Sigmoid colon (tissue), 7 donors: ENCODE measurements around the gene PTPRF. TPM values are rescaled to one million over a fixed set of nuclear protein-coding genes. Genes with fewer than 3 reads are reported as not detected.

Experiments used
- DNase-seq: peaks from one replicate; pipeline ENCODE4 v3.0.0-alpha.2; 2019
- H3K27ac ChIP-seq, 4 donors: fragments of 200-600 bp; sonication (generic); one replicate each; pipeline ENCODE4 v1.5.1; 2016 to 2019; ENCODE audit warnings: mild to moderate bottlenecking in 1 of 4
- H3K27me3 ChIP-seq, 3 donors: fragments of 200-600 bp; sonication (generic); one replicate each; pipeline ENCODE4 v1.5.1; 2019; ENCODE audit warnings: mild to moderate bottlenecking in 1 of 3
- H3K36me3 ChIP-seq, 4 donors: fragments of 200-600 bp; sonication (generic); one replicate each; pipeline ENCODE4 v1.5.1; 2016 to 2019
- H3K4me1 ChIP-seq, 4 donors: fragments of 200-600 bp; sonication (generic); one replicate each; pipeline ENCODE4 v1.5.1; 2017 to 2019
- H3K4me3 ChIP-seq, 4 donors: fragments of 200-600 bp; sonication (generic); one replicate each; pipeline ENCODE4 v1.5.1; 2017 to 2019; ENCODE audit warnings: mild to moderate bottlenecking in 2 of 4, moderate library complexity in 1 of 4
- H3K9me3 ChIP-seq, 4 donors: fragments of 200-600 bp in 3 of 4; sonication (generic) in 3 of 4; one replicate each; pipeline versions ENCODE4 v1.5.1 to v1.6.1; 2013 to 2019
- EP300 ChIP-seq, 4 donors: sonication (generic); formaldehyde crosslinking; IDR thresholded peaks; one replicate each; pipeline ENCODE4 v1.6.1; 2017; ENCODE audit warnings: antibody characterized with exemption in 4 of 4
- POLR2A ChIP-seq, 2 donors: fragments of 450-650 bp; IDR thresholded peaks; one replicate each; pipeline ENCODE4 v1.6.1; 2016; ENCODE audit warnings: antibody characterized with exemption in 2 of 2, mild to moderate bottlenecking in 2 of 2, moderate library complexity in 2 of 2
- POLR2AphosphoS5 ChIP-seq, 4 donors: sonication (generic); formaldehyde crosslinking; IDR thresholded peaks; one replicate each; pipeline ENCODE4 v1.6.1; 2017; ENCODE audit warnings: antibody characterized with exemption in 4 of 4
- WGBS, 2 donors: extraction: QIAGEN DNeasy Blood & Tissue Kit; methylation state at CpG; one replicate each; pipeline ENCODE4 v1.1.7; 2013; 5-methylcytosine and 5-hydroxymethylcytosine counted together
- intact Hi-C: fragments of 100-400 bp; cut with DNase I; formaldehyde crosslinking; loops from one replicate; pipeline ENCODE4 v1.15.1; 2023
- polyA plus RNA-seq, 3 donors: library from polyadenylated mRNA; stranded (reverse); fragments of 200-250 nt; gene quantifications; one replicate each; pipeline ENCODE4 v1.2.3, GENCODE V29; 2013
- total RNA-seq, 4 donors: library from RNA; depleted of rRNA; stranded (reverse); fragments of >200 nt; gene quantifications; one replicate each; pipeline ENCODE4 v1.1.0, GENCODE V29; 2016
- TF ChIP-seq, protein P1 (sequence below), 4 experiments: fragments of 450-650 bp in 3 of 4; fragments of 200-600 bp in 1 of 4; IDR thresholded peaks; one replicate each; pipeline ENCODE4 v1.5.1; 2016 to 2019; ENCODE audit warnings: antibody characterized with exemption in 4 of 4, mild to moderate bottlenecking in 3 of 4, moderate library complexity in 2 of 4
- donor health status: healthy with polysubstance abuse.
- donor health status: Bipolar disorder and iron deficiency.
- donor health status: healthy.

PTPRF gene
- total and polyA plus RNA-seq, 7 donors: 18.6 to 125 (median 40.0) TPM

DNA sequence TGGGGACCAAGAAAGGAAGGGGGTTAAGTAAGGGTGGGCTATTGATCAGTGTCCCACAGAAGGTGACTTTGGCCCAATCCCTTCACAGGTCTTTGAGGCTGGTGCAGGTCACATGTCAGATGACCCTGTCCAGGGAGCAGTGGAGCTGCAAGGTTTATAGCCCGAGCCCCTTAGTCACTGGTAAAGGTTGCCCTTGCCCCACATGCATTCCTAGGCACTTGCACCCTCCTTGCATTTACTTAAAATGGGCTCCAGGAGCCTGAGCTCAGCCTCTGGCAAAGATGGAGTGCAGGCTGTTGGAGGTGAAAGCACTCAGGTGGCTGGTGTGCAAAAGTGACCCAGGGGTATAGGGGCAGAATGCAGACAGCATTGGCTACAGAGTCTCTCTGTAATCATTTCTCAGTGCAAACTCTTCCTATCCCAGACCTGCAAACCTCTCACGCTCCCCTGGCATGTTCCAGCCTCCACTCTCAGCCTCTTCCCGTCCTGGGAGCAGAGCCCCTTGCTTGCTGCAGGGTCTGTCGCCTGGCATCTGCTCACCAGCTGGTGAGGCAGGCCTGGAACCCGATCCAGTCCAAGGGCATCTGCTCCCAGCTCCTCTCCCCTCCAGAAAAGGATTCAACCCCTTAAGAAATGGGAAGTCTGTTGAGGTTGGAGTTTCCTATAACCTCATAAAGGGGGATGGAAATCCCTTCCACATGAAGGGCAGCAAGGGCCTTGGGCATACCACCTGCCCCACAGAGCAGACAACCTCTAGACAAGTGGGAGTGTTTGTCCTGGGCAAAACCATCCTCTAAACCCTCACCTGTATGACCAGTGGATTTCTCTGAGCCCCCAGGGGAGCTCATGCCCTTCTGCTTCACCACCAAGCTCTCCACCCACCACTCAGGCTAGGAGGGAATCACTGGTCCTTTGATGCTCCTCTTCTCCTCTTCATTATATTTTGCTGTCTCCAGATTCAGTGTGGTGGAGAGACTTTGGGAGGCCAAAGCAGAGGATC lies 23.1 kb upstream of the PTPRF start:
- DNase-seq: no peak
- no peak overlapping the region for H3K27ac ChIP-seq
- H3K4me3 ChIP-seq: no peak overlapping the region
- H3K27me3 ChIP-seq: no peaks in the 10 kb centered on the region
- H3K36me3 ChIP-seq: no peaks in the 10 kb centered on the region
- TF ChIP-seq POLR2A (IDR thresholded peaks at IDR 0.05) (no peak), EP300 (IDR thresholded peaks at IDR 0.05) (no peak), POLR2AphosphoS5 (IDR thresholded peaks at IDR 0.05) (no peak)
- TF ChIP-seq, protein P1, sequence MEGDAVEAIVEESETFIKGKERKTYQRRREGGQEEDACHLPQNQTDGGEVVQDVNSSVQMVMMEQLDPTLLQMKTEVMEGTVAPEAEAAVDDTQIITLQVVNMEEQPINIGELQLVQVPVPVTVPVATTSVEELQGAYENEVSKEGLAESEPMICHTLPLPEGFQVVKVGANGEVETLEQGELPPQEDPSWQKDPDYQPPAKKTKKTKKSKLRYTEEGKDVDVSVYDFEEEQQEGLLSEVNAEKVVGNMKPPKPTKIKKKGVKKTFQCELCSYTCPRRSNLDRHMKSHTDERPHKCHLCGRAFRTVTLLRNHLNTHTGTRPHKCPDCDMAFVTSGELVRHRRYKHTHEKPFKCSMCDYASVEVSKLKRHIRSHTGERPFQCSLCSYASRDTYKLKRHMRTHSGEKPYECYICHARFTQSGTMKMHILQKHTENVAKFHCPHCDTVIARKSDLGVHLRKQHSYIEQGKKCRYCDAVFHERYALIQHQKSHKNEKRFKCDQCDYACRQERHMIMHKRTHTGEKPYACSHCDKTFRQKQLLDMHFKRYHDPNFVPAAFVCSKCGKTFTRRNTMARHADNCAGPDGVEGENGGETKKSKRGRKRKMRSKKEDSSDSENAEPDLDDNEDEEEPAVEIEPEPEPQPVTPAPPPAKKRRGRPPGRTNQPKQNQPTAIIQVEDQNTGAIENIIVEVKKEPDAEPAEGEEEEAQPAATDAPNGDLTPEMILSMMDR (IDR thresholded peaks at IDR 0.05): no peak
- WGBS, 2 donors: 86 to 90% methylated on average over 5 of the region's 5 CpGs
- no peaks in the 10 kb centered on the region for H3K9me3 ChIP-seq
- intact Hi-C loops: no loop called here
- H3K4me1 ChIP-seq: no peaks in the 10 kb centered on the region

DNA sequence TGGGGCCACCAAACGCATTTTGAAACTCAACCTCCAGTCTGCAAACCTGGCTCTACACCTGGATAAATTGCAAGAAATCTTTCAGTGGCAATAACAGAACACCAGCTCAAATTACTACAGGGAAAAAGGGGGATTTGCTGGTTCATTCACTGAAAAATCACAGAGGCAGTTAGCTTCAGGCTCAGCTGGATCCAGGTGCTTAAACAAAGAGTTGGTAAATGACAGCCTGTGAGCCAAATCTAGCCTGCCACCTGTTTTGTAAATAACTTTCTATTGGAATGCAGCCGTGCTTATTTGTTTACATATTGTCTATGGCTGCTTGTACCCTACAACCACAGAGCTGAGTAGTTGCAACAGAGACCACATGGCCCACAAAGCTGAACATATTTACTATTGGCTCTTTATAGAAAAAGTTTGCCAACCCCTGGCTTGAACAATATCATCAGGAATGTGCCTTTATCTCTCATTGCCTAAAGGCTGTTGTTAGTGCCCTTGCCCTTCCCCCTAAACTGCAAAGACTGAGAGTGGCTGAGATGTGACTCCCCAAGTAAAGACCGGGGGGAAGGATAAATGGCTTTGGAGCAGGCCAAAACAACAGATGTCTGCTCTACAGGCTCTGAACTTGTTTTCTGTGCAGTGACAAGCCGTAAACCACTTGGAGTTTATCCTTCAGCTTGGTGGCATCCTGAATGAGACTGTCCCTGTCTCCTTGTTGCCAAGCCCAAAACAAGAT lies 21.5 kb upstream of the PTPRF start:
- H3K4me1 ChIP-seq: no peaks in the 10 kb centered on the region
- TF ChIP-seq POLR2A (IDR thresholded peaks at IDR 0.05): no peak
- no peak for TF ChIP-seq EP300 (IDR thresholded peaks at IDR 0.05)
- TF ChIP-seq, protein P1 (IDR thresholded peaks at IDR 0.05): no peak
- no peak for TF ChIP-seq POLR2AphosphoS5 (IDR thresholded peaks at IDR 0.05)
- 70 to 77% methylated on average over 4 of the region's 4 CpGs for WGBS, 2 donors
- no peak for DNase-seq
- H3K27me3 ChIP-seq: no peaks in the 10 kb centered on the region
- no peaks in the 10 kb centered on the region for H3K36me3 ChIP-seq
- H3K9me3 ChIP-seq: no peaks in the 10 kb centered on the region
- intact Hi-C loops: no loop called here
- H3K27ac ChIP-seq: no peak overlapping the region
- no peak overlapping the region for H3K4me3 ChIP-seq

DNA sequence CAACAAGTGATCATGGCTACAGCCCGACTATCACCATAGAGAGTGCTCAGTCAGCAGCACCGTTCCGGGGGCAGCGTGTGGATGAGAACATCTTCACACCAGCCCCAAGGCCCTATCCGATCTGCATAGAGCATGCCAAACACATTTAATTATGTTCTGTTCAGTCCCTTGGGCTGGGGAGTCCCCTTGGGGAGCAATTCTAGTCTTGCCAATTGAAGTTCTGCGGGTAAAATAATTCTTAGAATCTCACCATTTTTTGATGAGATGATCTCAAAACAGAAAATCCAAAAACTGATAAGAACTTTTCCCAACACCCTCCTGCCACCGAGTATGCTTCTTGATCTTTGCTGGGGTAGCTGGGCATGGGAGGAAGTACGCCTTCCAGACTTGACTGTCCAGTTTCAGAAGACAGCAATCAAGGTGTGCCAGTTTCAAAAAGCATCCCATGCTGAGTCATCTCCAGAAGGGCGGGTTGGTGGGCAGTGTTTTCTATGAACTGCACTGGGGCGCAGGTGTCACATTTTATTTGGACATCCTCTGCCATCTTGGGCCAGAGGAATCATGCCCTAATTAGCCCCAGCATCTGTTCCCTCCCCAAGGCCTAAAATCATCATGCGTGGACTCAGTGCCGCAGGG lies 20.8 kb upstream of the PTPRF start:
- 83 to 86% methylated on average over 12 of the region's 12 CpGs for WGBS, 2 donors
- Histone ChIP-seq H3K4me1 (no peaks in the 10 kb centered on the region), H3K27me3 (no peaks in the 10 kb centered on the region), H3K36me3 (no peaks in the 10 kb centered on the region), H3K9me3 (no peaks in the 10 kb centered on the region), H3K27ac (no peak overlapping the region), H3K4me3 (no peak overlapping the region)
- no peak for TF ChIP-seq EP300 (IDR thresholded peaks at IDR 0.05)
- TF ChIP-seq, protein P1 (IDR thresholded peaks at IDR 0.05): no peak
- no peak for TF ChIP-seq POLR2A (IDR thresholded peaks at IDR 0.05)
- no peak for TF ChIP-seq POLR2AphosphoS5 (IDR thresholded peaks at IDR 0.05)
- no peak for DNase-seq
- intact Hi-C loops: no loop called here

DNA sequence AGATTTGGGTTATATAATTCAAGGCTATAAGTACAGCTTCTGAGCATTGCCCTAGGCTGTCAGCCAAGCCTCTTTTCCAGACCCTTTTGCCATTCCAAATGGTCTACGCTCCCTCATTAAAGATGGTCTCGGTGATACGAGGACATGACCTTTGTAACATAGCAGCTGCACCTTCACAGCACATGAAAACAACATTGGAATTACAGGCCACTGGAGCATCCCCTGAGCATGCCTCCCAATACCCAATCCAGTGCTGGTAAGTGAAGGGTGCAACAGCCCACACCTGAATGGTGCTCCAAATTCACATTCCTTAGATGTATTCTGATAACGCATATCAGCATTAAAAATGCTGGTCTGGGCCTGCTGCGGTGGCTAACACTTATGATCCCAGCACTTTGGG lies 20.1 kb upstream of the PTPRF start:
- H3K27ac ChIP-seq: no peak overlapping the region
- no peak overlapping the region for H3K4me3 ChIP-seq
- 58 to 84% methylated on average over 5 of the region's 5 CpGs for WGBS, 2 donors
- intact Hi-C loops: no loop called here
- H3K9me3 ChIP-seq: no peaks in the 10 kb centered on the region
- no peaks in the 10 kb centered on the region for H3K36me3 ChIP-seq
- TF ChIP-seq POLR2A (IDR thresholded peaks at IDR 0.05) (no peak), EP300 (IDR thresholded peaks at IDR 0.05) (no peak), POLR2AphosphoS5 (IDR thresholded peaks at IDR 0.05) (no peak)
- TF ChIP-seq, protein P1 (IDR thresholded peaks at IDR 0.05): no peak
- no peak for DNase-seq
- no peaks in the 10 kb centered on the region for H3K4me1 ChIP-seq
- H3K27me3 ChIP-seq: no peaks in the 10 kb centered on the region
